Suprapubic skin (tissue), 4 donors: ENCODE data around the gene ZNF410. TPM values are rescaled to one million over a fixed set of nuclear protein-coding genes. Genes with fewer than 3 reads are reported as not detected.

Experiments
- DNase-seq, 2 donors: peaks; one replicate each; pipeline ENCODE4 v3.0.0-alpha.2; 2019; ENCODE audit warnings: low spot score in 2 of 2
- H3K27ac ChIP-seq: fragments of 200-600 bp; sonication (generic); one replicate; pipeline ENCODE4 v1.5.1; 2019
- H3K27me3 ChIP-seq: fragments of 200-600 bp; sonication (generic); one replicate; pipeline ENCODE4 v1.5.1; 2019
- H3K36me3 ChIP-seq: fragments of 200-600 bp; sonication (generic); one replicate; pipeline ENCODE4 v1.5.1; 2019
- H3K4me1 ChIP-seq: fragments of 200-600 bp; sonication (generic); one replicate; pipeline ENCODE4 v1.5.1; 2019
- H3K4me3 ChIP-seq: fragments of 200-600 bp; sonication (generic); one replicate; pipeline ENCODE4 v1.5.1; 2019; ENCODE audit warnings: mild to moderate bottlenecking
- H3K9me3 ChIP-seq: fragments of 200-600 bp; sonication (generic); one replicate; pipeline ENCODE4 v1.5.1; 2019
- CTCF ChIP-seq, 2 donors: fragments of 200-600 bp in 1 of 2; fragments of 450-650 bp in 1 of 2; sonication (generic) in 1 of 2; IDR thresholded peaks; one replicate each; pipeline ENCODE4 v1.5.1; 2016 to 2019; ENCODE audit warnings: antibody characterized with exemption in 2 of 2, mild to moderate bottlenecking in 1 of 2, moderate library complexity in 1 of 2
- EP300 ChIP-seq: sonication (generic); formaldehyde crosslinking; IDR thresholded peaks from one replicate; pipeline ENCODE4 v1.6.1; 2017; ENCODE audit warnings: antibody characterized with exemption
- POLR2A ChIP-seq, 2 donors: fragments of 450-650 bp; IDR thresholded peaks; one replicate each; pipeline ENCODE4 v1.6.1; 2017; ENCODE audit warnings: antibody characterized with exemption in 2 of 2, mild to moderate bottlenecking in 2 of 2, moderate library complexity in 2 of 2
- POLR2AphosphoS5 ChIP-seq, 3 donors: sonication (generic); formaldehyde crosslinking; IDR thresholded peaks; one replicate each; pipeline ENCODE4 v1.6.1; 2017; ENCODE audit warnings: antibody characterized with exemption in 3 of 3
- WGBS: methylation state at CpG from one replicate; pipeline ENCODE4 v1.1.5; 2018; 5-methylcytosine and 5-hydroxymethylcytosine counted together
- total RNA-seq, 4 donors: library from RNA; depleted of rRNA; stranded (reverse); fragments of >200 nt; gene quantifications; one replicate each; pipeline ENCODE4 v1.1.0, GENCODE V29; 2016

The ZNF410 gene
- total RNA-seq, 4 donors from 2014 or later: 51.9 to 71.2 (median 60.4) TPM

- peaks cover 97% of the 10 kb centered on the region for H3K36me3 ChIP-seq
- TF ChIP-seq POLR2A (IDR thresholded peaks at IDR 0.05) (no peak), POLR2AphosphoS5 (IDR thresholded peaks at IDR 0.05) (no peak), EP300 (no peak), CTCF (IDR thresholded peaks at IDR 0.05) (no peak)
- WGBS: 95% methylated on average over 5 of the region's 5 CpGs
- no peak overlapping the region for H3K4me3 ChIP-seq
- no peak overlapping the region for H3K27ac ChIP-seq
- H3K4me1 ChIP-seq: no peaks in the 10 kb centered on the region
- H3K9me3 ChIP-seq: no peaks in the 10 kb centered on the region
- DNase-seq: no peak
- H3K27me3 ChIP-seq: no peaks in the 10 kb centered on the region
These were observed 37.7 kb downstream of the ZNF410 start for GRCh38 chr14:73924337-73924736.

- no peak for TF ChIP-seq EP300
- TF ChIP-seq CTCF (IDR thresholded peaks at IDR 0.05): peak; percentile 3 to 14
- TF ChIP-seq POLR2AphosphoS5 (IDR thresholded peaks at IDR 0.05): no peak
- no peaks in the 10 kb centered on the region for H3K27me3 ChIP-seq
- WGBS: 87% methylated on average over 2 of the region's 2 CpGs
- H3K27ac ChIP-seq: no peak overlapping the region
- no peak for DNase-seq
- H3K4me1 ChIP-seq: no peaks in the 10 kb centered on the region
- no peak overlapping the region for H3K4me3 ChIP-seq
- no peaks in the 10 kb centered on the region for H3K9me3 ChIP-seq
- peaks cover 60% of the 10 kb centered on the region for H3K36me3 ChIP-seq
These were observed 49.0 kb downstream of the ZNF410 start for GRCh38 chr14:73935666-73936065.

GRCh38 chr14:73936548-73936947 is 49.9 kb downstream of the ZNF410 start:
- no peak for TF ChIP-seq POLR2A (IDR thresholded peaks at IDR 0.05)
- Histone ChIP-seq H3K36me3 (peaks cover 53% of the 10 kb centered on the region), H3K4me3 (no peak overlapping the region), H3K27me3 (no peaks in the 10 kb centered on the region), H3K27ac (no peak overlapping the region), H3K4me1 (no peaks in the 10 kb centered on the region), H3K9me3 (no peaks in the 10 kb centered on the region)
- WGBS: 87% methylated on average over 1 of the region's 1 CpG
- DNase-seq: no peak

- Histone ChIP-seq H3K9me3 (no peaks in the 10 kb centered on the region), H3K4me1 (no peaks in the 10 kb centered on the region), H3K27ac (no peak overlapping the region), H3K27me3 (no peaks in the 10 kb centered on the region), H3K4me3 (no peak overlapping the region), H3K36me3 (peaks cover 49% of the 10 kb centered on the region)
- TF ChIP-seq POLR2A (IDR thresholded peaks at IDR 0.05) (no peak), CTCF (IDR thresholded peaks at IDR 0.05) (no peak), EP300 (no peak), POLR2AphosphoS5 (IDR thresholded peaks at IDR 0.05) (no peak)
- no peak for DNase-seq
- 95% methylated on average over 2 of the region's 2 CpGs for WGBS
These were observed 50.4 kb downstream of the ZNF410 start for GRCh38 chr14:73937012-73937411.

- no peak overlapping the region for H3K27ac ChIP-seq
- H3K27me3 ChIP-seq: no peaks in the 10 kb centered on the region
- WGBS: 83% methylated on average over 2 of the region's 7 CpGs
- H3K4me3 ChIP-seq: no peak overlapping the region
- H3K36me3 ChIP-seq: peaks cover 43% of the 10 kb centered on the region
- H3K9me3 ChIP-seq: no peaks in the 10 kb centered on the region
- H3K4me1 ChIP-seq: no peaks in the 10 kb centered on the region
- DNase-seq: no peak
- no peak for TF ChIP-seq EP300
- no peak for TF ChIP-seq POLR2AphosphoS5 (IDR thresholded peaks at IDR 0.05)
- TF ChIP-seq CTCF (IDR thresholded peaks at IDR 0.05): no peak
- no peak for TF ChIP-seq POLR2A (IDR thresholded peaks at IDR 0.05)
These were observed 55.5 kb downstream of the ZNF410 start for GRCh38 chr14:73942180-73942579.

- Histone ChIP-seq H3K36me3 (peaks cover 34% of the 10 kb centered on the region), H3K27me3 (no peaks in the 10 kb centered on the region), H3K4me3 (no peak overlapping the region), H3K9me3 (no peaks in the 10 kb centered on the region), H3K27ac (no peak overlapping the region), H3K4me1 (no peaks in the 10 kb centered on the region)
- TF ChIP-seq CTCF (IDR thresholded peaks at IDR 0.05) (no peak), POLR2AphosphoS5 (IDR thresholded peaks at IDR 0.05) (no peak), EP300 (no peak), POLR2A (IDR thresholded peaks at IDR 0.05) (no peak)
- WGBS: 50% methylated on average over 4 of the region's 4 CpGs
- DNase-seq: no peak
These were observed 56.4 kb downstream of the ZNF410 start for GRCh38 chr14:73943083-73943482.
